ENCODE measurements around the gene PRTFDC1. TPM values are rescaled to one million over a fixed set of nuclear protein-coding genes. Genes with fewer than 3 reads are reported as not detected.

PRTFDC1 gene
- total RNA-seq, 1 donor from 2014 or later, result 7.6 TPM

- H3K36me3 ChIP-seq, result no peaks in the 10 kb centered on the region
- H3K9me3 ChIP-seq, result no peaks in the 10 kb centered on the region
- H3K27me3 ChIP-seq, result no peaks in the 10 kb centered on the region
- intact Hi-C loops (cut with DNase I), result no loop called here
- H3K27ac ChIP-seq, result no peak overlapping the region
- no peak overlapping the region for H3K4me3 ChIP-seq
- TF ChIP-seq POLR2A (IDR thresholded peaks at IDR 0.05) (no peak), CTCF (IDR thresholded peaks at IDR 0.05) (no peak), POLR2AphosphoS5 (IDR thresholded peaks at IDR 0.05; ENCODE audit: insufficient read depth in 1 of 2, low read depth in 1 of 2) (no peak)
- H3K4me1 ChIP-seq, result no peaks in the 10 kb centered on the region
- DNase-seq (ENCODE audit: extremely low spot score in 2 of 2), result no peak
Observed at GRCh38 chr10:24851629-24852028, 100.8 kb downstream of the PRTFDC1 start.

GRCh38 chr10:24850727-24851296, 101.6 kb downstream of the PRTFDC1 start:
- H3K4me1 ChIP-seq, result no peaks in the 10 kb centered on the region
- H3K27ac ChIP-seq, result no peak overlapping the region
- TF ChIP-seq POLR2A (IDR thresholded peaks at IDR 0.05), result no peak
- TF ChIP-seq POLR2AphosphoS5 (IDR thresholded peaks at IDR 0.05; ENCODE audit: insufficient read depth in 1 of 2, low read depth in 1 of 2), result no peak
- no peak for TF ChIP-seq CTCF (IDR thresholded peaks at IDR 0.05)
- no peaks in the 10 kb centered on the region for H3K27me3 ChIP-seq
- H3K4me3 ChIP-seq, result no peak overlapping the region
- no peak for DNase-seq (ENCODE audit: extremely low spot score in 2 of 2)
- no peaks in the 10 kb centered on the region for H3K9me3 ChIP-seq
- H3K36me3 ChIP-seq, result no peaks in the 10 kb centered on the region
- intact Hi-C loops (cut with DNase I), result no loop called here

GRCh38 chr10:24849501-24850299, 102.7 kb downstream of the PRTFDC1 start:
- H3K27ac ChIP-seq, result no peak overlapping the region
- H3K9me3 ChIP-seq, result no peaks in the 10 kb centered on the region
- intact Hi-C loops (cut with DNase I), result no loop called here
- H3K27me3 ChIP-seq, result no peaks in the 10 kb centered on the region
- DNase-seq (ENCODE audit: extremely low spot score in 2 of 2), result no peak
- no peak overlapping the region for H3K4me3 ChIP-seq
- no peak for TF ChIP-seq POLR2AphosphoS5 (IDR thresholded peaks at IDR 0.05; ENCODE audit: insufficient read depth in 1 of 2, low read depth in 1 of 2)
- no peak for TF ChIP-seq POLR2A (IDR thresholded peaks at IDR 0.05)
- no peak for TF ChIP-seq CTCF (IDR thresholded peaks at IDR 0.05)
- H3K4me1 ChIP-seq, result no peaks in the 10 kb centered on the region
- no peaks in the 10 kb centered on the region for H3K36me3 ChIP-seq

GRCh38 chr10:24849051-24849450, 103.4 kb downstream of the PRTFDC1 start:
- Histone ChIP-seq H3K4me3 (no peak overlapping the region), H3K27me3 (no peaks in the 10 kb centered on the region), H3K9me3 (no peaks in the 10 kb centered on the region), H3K4me1 (no peaks in the 10 kb centered on the region), H3K36me3 (no peaks in the 10 kb centered on the region), H3K27ac (no peak overlapping the region)
- TF ChIP-seq POLR2A (IDR thresholded peaks at IDR 0.05) (no peak), CTCF (IDR thresholded peaks at IDR 0.05) (no peak), POLR2AphosphoS5 (IDR thresholded peaks at IDR 0.05; ENCODE audit: insufficient read depth in 1 of 2, low read depth in 1 of 2) (no peak)
- intact Hi-C loops (cut with DNase I), result no loop called here
- DNase-seq (ENCODE audit: extremely low spot score in 2 of 2), result no peak

- TF ChIP-seq CTCF (IDR thresholded peaks at IDR 0.05) (no peak), POLR2AphosphoS5 (IDR thresholded peaks at IDR 0.05; ENCODE audit: insufficient read depth in 1 of 2, low read depth in 1 of 2) (no peak), POLR2A (IDR thresholded peaks at IDR 0.05) (no peak)
- H3K27ac ChIP-seq, result no peak overlapping the region
Observed at GRCh38 chr10:24848195-24848594, 104.2 kb downstream of the PRTFDC1 start.

More at GRCh38 chr10:24848195-24848594, 104.2 kb downstream of the PRTFDC1 start:
- Histone ChIP-seq H3K9me3 (no peaks in the 10 kb centered on the region), H3K36me3 (no peaks in the 10 kb centered on the region), H3K4me1 (no peaks in the 10 kb centered on the region), H3K4me3 (no peak overlapping the region), H3K27me3 (no peaks in the 10 kb centered on the region)
- intact Hi-C loops (cut with DNase I), result no loop called here
- no peak for DNase-seq (ENCODE audit: extremely low spot score in 2 of 2)
